ENCODE results near the gene TOMM20. TPM values are rescaled to one million over a fixed set of nuclear protein-coding genes. Genes with fewer than 3 reads are reported as not detected.

The TOMM20 gene
- total and polyA plus RNA-seq, 9 of the 15 experiments (the other 6 are each of a cell fraction or from before 2014, with no cell fraction given) = 70.6 to 334 (median 159) TPM

DNA sequence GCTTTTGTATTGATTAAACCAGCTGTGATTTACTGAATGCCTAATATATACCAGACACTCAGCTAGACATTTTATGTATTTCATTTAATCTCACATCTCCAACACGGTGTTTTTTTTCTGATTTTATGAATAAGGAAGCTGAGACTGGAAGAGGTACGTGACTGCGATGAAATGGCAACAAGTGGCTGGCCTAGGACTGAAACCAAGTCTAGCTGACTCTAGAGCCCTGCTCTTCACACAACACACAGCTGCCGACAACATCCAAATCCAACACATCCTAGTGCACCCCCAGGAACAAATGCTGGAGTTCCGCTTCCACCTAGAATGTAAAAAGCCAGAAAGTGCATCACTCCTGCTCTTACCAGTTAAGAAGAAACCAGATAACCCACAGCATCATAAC lies 10.7 kb upstream of the TOMM20 start (continued):
- no peak for TF ChIP-seq MNT (conservative IDR thresholded peaks at IDR 0.05)
- no peak for TF ChIP-seq SNIP1 (IDR thresholded peaks at IDR 0.05; ENCODE audit: low read depth)
- no peak for TF ChIP-seq TGIF2 (CRISPR knock-in tag; IDR thresholded peaks at IDR 0.05)
- TF ChIP-seq, protein P1, sequence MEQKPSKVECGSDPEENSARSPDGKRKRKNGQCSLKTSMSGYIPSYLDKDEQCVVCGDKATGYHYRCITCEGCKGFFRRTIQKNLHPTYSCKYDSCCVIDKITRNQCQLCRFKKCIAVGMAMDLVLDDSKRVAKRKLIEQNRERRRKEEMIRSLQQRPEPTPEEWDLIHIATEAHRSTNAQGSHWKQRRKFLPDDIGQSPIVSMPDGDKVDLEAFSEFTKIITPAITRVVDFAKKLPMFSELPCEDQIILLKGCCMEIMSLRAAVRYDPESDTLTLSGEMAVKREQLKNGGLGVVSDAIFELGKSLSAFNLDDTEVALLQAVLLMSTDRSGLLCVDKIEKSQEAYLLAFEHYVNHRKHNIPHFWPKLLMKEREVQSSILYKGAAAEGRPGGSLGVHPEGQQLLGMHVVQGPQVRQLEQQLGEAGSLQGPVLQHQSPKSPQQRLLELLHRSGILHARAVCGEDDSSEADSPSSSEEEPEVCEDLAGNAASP (IDR thresholded peaks at IDR 0.05) = no peak
- TF ChIP-seq, protein P2, sequence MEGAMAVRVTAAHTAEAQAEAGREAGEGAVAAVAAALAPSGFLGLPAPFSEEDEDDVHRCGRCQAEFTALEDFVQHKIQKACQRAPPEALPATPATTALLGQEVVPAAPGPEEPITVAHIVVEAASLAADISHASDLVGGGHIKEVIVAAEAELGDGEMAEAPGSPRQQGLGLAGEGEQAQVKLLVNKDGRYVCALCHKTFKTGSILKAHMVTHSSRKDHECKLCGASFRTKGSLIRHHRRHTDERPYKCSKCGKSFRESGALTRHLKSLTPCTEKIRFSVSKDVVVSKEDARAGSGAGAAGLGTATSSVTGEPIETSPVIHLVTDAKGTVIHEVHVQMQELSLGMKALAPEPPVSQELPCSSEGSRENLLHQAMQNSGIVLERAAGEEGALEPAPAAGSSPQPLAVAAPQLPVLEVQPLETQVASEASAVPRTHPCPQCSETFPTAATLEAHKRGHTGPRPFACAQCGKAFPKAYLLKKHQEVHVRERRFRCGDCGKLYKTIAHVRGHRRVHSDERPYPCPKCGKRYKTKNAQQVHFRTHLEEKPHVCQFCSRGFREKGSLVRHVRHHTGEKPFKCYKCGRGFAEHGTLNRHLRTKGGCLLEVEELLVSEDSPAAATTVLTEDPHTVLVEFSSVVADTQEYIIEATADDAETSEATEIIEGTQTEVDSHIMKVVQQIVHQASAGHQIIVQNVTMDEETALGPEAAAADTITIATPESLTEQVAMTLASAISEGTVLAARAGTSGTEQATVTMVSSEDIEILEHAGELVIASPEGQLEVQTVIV (CRISPR knock-in tag; IDR thresholded peaks at IDR 0.05; ENCODE audit: borderline replicate concordance) = no peak
- no peak for TF ChIP-seq BACH1 (tag; IDR thresholded peaks at IDR 0.05)
- TF ChIP-seq ZBTB2 (IDR thresholded peaks at IDR 0.05) = no peak
- TF ChIP-seq ZNF766 (CRISPR knock-in tag; conservative IDR thresholded peaks at IDR 0.05) = no peak
- TF ChIP-seq ZBTB5 (IDR thresholded peaks at IDR 0.05) = no peak
- TF ChIP-seq, protein P3, sequence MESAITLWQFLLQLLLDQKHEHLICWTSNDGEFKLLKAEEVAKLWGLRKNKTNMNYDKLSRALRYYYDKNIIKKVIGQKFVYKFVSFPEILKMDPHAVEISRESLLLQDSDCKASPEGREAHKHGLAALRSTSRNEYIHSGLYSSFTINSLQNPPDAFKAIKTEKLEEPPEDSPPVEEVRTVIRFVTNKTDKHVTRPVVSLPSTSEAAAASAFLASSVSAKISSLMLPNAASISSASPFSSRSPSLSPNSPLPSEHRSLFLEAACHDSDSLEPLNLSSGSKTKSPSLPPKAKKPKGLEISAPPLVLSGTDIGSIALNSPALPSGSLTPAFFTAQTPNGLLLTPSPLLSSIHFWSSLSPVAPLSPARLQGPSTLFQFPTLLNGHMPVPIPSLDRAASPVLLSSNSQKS (CRISPR knock-in tag; IDR thresholded peaks at IDR 0.05) = no peak
- no peak for TF ChIP-seq MYBL2 (IDR thresholded peaks at IDR 0.05; ENCODE audit: low read depth)
- TF ChIP-seq MYBL2 (CRISPR knock-in tag; IDR thresholded peaks at IDR 0.05; ENCODE audit: borderline replicate concordance) = no peak
- TF ChIP-seq NFATC3 (IDR thresholded peaks at IDR 0.05) = no peak
- no peak for TF ChIP-seq ZFP36 (IDR thresholded peaks at IDR 0.05; ENCODE audit: low read depth, low read length, partially characterized antibody)
- TF ChIP-seq ZNF140 (CRISPR knock-in tag; IDR thresholded peaks at IDR 0.05) = no peak
